ENCODE measurements around the gene DCLK3.

GRCh38 chr3:36738702-36739101, 25.7 kb downstream of the DCLK3 start:
- TF ChIP-seq, protein P1, sequence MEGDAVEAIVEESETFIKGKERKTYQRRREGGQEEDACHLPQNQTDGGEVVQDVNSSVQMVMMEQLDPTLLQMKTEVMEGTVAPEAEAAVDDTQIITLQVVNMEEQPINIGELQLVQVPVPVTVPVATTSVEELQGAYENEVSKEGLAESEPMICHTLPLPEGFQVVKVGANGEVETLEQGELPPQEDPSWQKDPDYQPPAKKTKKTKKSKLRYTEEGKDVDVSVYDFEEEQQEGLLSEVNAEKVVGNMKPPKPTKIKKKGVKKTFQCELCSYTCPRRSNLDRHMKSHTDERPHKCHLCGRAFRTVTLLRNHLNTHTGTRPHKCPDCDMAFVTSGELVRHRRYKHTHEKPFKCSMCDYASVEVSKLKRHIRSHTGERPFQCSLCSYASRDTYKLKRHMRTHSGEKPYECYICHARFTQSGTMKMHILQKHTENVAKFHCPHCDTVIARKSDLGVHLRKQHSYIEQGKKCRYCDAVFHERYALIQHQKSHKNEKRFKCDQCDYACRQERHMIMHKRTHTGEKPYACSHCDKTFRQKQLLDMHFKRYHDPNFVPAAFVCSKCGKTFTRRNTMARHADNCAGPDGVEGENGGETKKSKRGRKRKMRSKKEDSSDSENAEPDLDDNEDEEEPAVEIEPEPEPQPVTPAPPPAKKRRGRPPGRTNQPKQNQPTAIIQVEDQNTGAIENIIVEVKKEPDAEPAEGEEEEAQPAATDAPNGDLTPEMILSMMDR (IDR thresholded peaks at IDR 0.05), result no peak
- no peak for TF ChIP-seq EZH2 (IDR thresholded peaks at IDR 0.05; ENCODE audit: borderline replicate concordance, insufficient read depth, low read depth, low read length, poor library complexity, severe bottlenecking)

Data from B cell (primary cell).